CD4-positive, alpha-beta T cell (primary cell): Measurements from ENCODE around the gene CLIC4. TPM values are rescaled to one million over a fixed set of nuclear protein-coding genes. Genes with fewer than 3 reads are reported as not detected.
"Not testable (repeated sequence)": the region's sequence is repeated elsewhere in the genome, so short reads cannot be mapped to it uniquely, and the experiment has no call there.

Experiments used
- ATAC-seq: fragments of 200-7000 bp; cut with Tn5 transposase; one replicate; pipeline ENCODE4 v1.10.0; 2022; ENCODE audit warnings: mild to moderate bottlenecking; ENCODE audit not compliant: poor library complexity
- CTCF ChIA-PET: fragments of 350-600 bp; sonication (Branson Sonifier 250); formaldehyde crosslinking; loops from one replicate; lab custom pipeline; 2021; ENCODE audit warnings: antibody characterized with exemption, inconsistent platforms; lab: Charles Lee
- POLR2A ChIA-PET: fragments of 350-600 bp; sonication (Branson Sonifier 250); formaldehyde crosslinking; loops from one replicate; lab custom pipeline; 2021; ENCODE audit warnings: antibody characterized with exemption, inconsistent platforms; lab: Charles Lee
- DNase-seq, 14 experiments: peaks; one replicate each; pipeline ENCODE4 v3.0.0-alpha.2; 2013 to 2020; ENCODE audit warnings: mixed read lengths in 2 of 14
- H3K27ac ChIP-seq, 2 donors: one replicate each; pipeline versions ENCODE4 v1.5.1 to v1.7.0; 2013; ENCODE audit warnings: low read length in 2 of 2, low read depth in 1 of 2, mild to moderate bottlenecking in 1 of 2
- H3K27me3 ChIP-seq, 2 experiments: 1 replicate in 1 of 2; 2 replicates in 1 of 2; pipeline versions ENCODE4 v1.6.1 to v1.7.0; 2013; ENCODE audit warnings: low read length in 2 of 2, control low read depth in 1 of 2, mild to moderate bottlenecking in 1 of 2, moderate library complexity in 1 of 2; ENCODE audit not compliant: insufficient read depth in 2 of 2, control insufficient read depth in 1 of 2
- H3K36me3 ChIP-seq: one replicate; pipeline ENCODE4 v1.6.1; 2013; ENCODE audit warnings: low read length, control low read depth; ENCODE audit not compliant: insufficient read depth
- H3K4me1 ChIP-seq: one replicate; pipeline ENCODE4 v1.6.1; 2013; ENCODE audit warnings: low read length, control low read depth; ENCODE audit not compliant: insufficient read depth
- H3K4me3 ChIP-seq: one replicate; pipeline ENCODE4 v1.5.1; 2013; ENCODE audit warnings: mild to moderate bottlenecking, low read length, moderate library complexity
- H3K9me3 ChIP-seq, 2 experiments: 1 replicate in 1 of 2; 2 replicates in 1 of 2; pipeline versions ENCODE4 v1.6.1 to v1.7.0; 2013; ENCODE audit warnings: low read length in 2 of 2, mild to moderate bottlenecking in 2 of 2, control low read depth in 1 of 2, moderate library complexity in 1 of 2; ENCODE audit not compliant: control insufficient read depth in 1 of 2, insufficient read depth in 1 of 2
- H3K27ac Mint-ChIP-seq: one replicate; pipeline ENCODE4 v1.8.0; 2020; ENCODE audit warnings: mixed read lengths
- H3K27me3 Mint-ChIP-seq: one replicate; pipeline ENCODE4 v1.8.0; 2021; ENCODE audit warnings: mixed read lengths
- H3K36me3 Mint-ChIP-seq: one replicate; pipeline ENCODE4 v1.8.0; 2021; ENCODE audit warnings: low read depth, mixed read lengths
- H3K4me1 Mint-ChIP-seq: one replicate; pipeline ENCODE4 v1.8.0; 2021; ENCODE audit warnings: low read depth, mixed read lengths
- H3K4me3 Mint-ChIP-seq: one replicate; pipeline ENCODE4 v1.8.0; 2020; ENCODE audit warnings: mild to moderate bottlenecking, mixed read lengths
- H3K9me3 Mint-ChIP-seq: one replicate; pipeline ENCODE4 v1.8.0; 2020; ENCODE audit warnings: mixed read lengths
- intact Hi-C, 2 experiments: fragments of 100-400 bp; cut with DNase I in 1 of 2; cut with micrococcal nuclease in 1 of 2; formaldehyde crosslinking; loops; one replicate each; pipeline versions ENCODE4 v1.15.1 to v1.9.0; 2023 to 2025; cut with DNase I, micrococcal nuclease
- total RNA-seq, 174 experiments: library from RNA in 2 of 174; stranded (reverse) in 2 of 174; gene quantifications; one replicate each; pipeline ENCODE4 v1.2.3 and lab custom pipeline; 2021 to 2026
- TF ChIP-seq, protein P1 (sequence below): fragments of 200-600 bp; IDR thresholded peaks from one replicate; pipeline ENCODE4 v1.8.0; 2022; ENCODE audit warnings: antibody characterized with exemption, mild to moderate bottlenecking

Gene CLIC4
- total RNA-seq, 2 experiments from 2014 or later: 1.1 to 1.3 TPM

DNA sequence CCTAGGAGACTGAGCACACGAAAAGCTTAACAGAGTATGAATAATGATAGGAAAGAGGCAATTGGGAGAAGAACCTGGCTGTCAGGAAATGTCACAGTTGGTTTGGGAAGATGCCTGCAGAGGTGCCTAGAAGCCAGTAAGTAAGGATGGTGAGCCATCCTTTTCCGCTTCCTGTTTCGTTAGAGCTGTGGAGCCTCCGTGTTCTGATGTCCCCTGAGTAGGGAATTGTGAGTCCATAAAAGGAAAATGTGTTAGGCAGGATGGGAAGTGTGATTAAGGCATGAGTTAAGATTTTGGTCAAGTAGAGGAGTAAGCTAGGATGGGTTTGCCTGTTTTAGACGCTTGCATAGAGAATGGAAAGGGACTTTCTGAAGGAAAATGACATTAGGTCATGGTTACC, 9.0 kb downstream of the CLIC4 start:
- H3K36me3 Mint-ChIP-seq: no peaks in the 10 kb centered on the region
- no peak overlapping the region for H3K4me3 ChIP-seq
- no peak overlapping the region for H3K27ac ChIP-seq
- H3K36me3 ChIP-seq: no peaks in the 10 kb centered on the region
- POLR2A ChIA-PET: interaction anchor here (2.2 kb wide), 1 partner anchor 8 kb away, joined by 8 read pairs; the partner anchor contains the start of gene CLIC4
- no peaks in the 10 kb centered on the region for H3K9me3 Mint-ChIP-seq
- H3K27me3 ChIP-seq: no peaks in the 10 kb centered on the region
- no peak overlapping the region for H3K4me3 Mint-ChIP-seq
- CTCF ChIA-PET: interaction anchor here (1.2 kb wide), 1 partner anchor 9 kb away, joined by 5 read pairs; the partner anchor contains the start of gene CLIC4
- TF ChIP-seq, protein P1, sequence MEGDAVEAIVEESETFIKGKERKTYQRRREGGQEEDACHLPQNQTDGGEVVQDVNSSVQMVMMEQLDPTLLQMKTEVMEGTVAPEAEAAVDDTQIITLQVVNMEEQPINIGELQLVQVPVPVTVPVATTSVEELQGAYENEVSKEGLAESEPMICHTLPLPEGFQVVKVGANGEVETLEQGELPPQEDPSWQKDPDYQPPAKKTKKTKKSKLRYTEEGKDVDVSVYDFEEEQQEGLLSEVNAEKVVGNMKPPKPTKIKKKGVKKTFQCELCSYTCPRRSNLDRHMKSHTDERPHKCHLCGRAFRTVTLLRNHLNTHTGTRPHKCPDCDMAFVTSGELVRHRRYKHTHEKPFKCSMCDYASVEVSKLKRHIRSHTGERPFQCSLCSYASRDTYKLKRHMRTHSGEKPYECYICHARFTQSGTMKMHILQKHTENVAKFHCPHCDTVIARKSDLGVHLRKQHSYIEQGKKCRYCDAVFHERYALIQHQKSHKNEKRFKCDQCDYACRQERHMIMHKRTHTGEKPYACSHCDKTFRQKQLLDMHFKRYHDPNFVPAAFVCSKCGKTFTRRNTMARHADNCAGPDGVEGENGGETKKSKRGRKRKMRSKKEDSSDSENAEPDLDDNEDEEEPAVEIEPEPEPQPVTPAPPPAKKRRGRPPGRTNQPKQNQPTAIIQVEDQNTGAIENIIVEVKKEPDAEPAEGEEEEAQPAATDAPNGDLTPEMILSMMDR: no peak
- ATAC-seq: no peak
- H3K27me3 Mint-ChIP-seq: no peaks in the 10 kb centered on the region
- no peaks in the 10 kb centered on the region for H3K4me1 ChIP-seq
- DNase-seq: no peak
- no peaks in the 10 kb centered on the region for H3K9me3 ChIP-seq
- intact Hi-C loops: no loop called here
- H3K27ac Mint-ChIP-seq: no peak overlapping the region
- H3K4me1 Mint-ChIP-seq: no peaks in the 10 kb centered on the region

DNA sequence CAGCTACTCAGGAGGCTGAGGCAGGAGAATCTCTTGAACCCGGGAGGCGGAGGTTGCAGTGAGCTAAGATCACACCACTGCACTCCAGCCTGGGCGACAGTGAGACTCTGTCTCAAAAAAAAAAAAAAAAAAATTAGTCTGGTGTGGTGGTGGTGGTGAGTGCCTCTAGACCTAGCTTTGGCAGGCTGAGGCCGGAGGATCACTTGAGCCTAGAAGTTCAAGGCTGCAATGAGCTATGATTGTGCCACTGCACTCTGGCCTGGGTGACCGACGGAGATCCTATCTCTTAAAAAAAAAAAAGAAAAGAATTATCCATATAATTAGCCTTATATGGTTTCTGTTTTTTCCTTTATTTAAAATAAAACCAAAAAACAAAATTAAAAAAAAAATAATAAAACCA, 10.1 kb downstream of the CLIC4 start:
- H3K27ac ChIP-seq, DNase-seq, H3K4me1 ChIP-seq, intact Hi-C loops, H3K4me3 ChIP-seq, ATAC-seq, H3K27me3 Mint-ChIP-seq, H3K4me3 Mint-ChIP-seq, H3K36me3 ChIP-seq, H3K36me3 Mint-ChIP-seq, H3K9me3 Mint-ChIP-seq, CTCF ChIA-PET, H3K4me1 Mint-ChIP-seq, H3K27me3 ChIP-seq, H3K9me3 ChIP-seq, H3K27ac Mint-ChIP-seq: not testable (repeated sequence)
- POLR2A ChIA-PET: interaction anchor here (2.2 kb wide), 1 partner anchor 9 kb away, joined by 8 read pairs; the partner anchor contains the start of gene CLIC4

DNA sequence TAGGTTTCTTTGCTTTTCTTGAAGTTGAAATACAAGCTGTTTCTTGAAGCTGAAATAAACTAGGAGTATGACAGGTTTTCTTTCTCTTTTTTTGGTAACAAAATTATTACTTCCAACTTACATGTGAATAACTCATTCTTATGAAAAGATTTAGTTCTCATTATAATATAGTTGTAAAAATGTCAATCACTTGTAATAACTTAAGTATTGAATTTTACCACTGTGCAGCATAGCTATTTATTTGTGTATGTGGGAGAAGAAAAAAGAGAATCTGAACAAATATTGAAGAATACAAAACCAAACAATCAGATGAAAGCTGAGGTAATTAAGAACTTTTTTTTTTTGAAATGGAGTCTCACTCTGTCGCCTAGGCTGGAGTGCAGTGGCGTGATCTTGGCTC, 11.1 kb downstream of the CLIC4 start:
- CTCF ChIA-PET: no interaction called here
- POLR2A ChIA-PET: interaction anchor here (0.7 kb wide), 3 partner anchors 12 to 329 kb away, joined by 3 to 5 read pairs (median 4); partner anchors contain the start of gene CLIC4

More for the DNA sequence above, 11.1 kb downstream of the CLIC4 start:
- Mint-ChIP-seq H3K27ac (no peak overlapping the region), H3K4me3 (no peak overlapping the region), H3K4me1 (no peaks in the 10 kb centered on the region), H3K9me3 (no peaks in the 10 kb centered on the region), H3K36me3 (no peaks in the 10 kb centered on the region), H3K27me3 (no peaks in the 10 kb centered on the region)
- ATAC-seq (no peak), DNase-seq (no peak)
- no peaks in the 10 kb centered on the region for H3K4me1 ChIP-seq
- no peaks in the 10 kb centered on the region for H3K27me3 ChIP-seq
- H3K4me3 ChIP-seq: no peak overlapping the region
- H3K9me3 ChIP-seq: no peaks in the 10 kb centered on the region
- no peak overlapping the region for H3K27ac ChIP-seq
- intact Hi-C loops: no loop called here
- TF ChIP-seq, protein P1: no peak
- no peaks in the 10 kb centered on the region for H3K36me3 ChIP-seq
